SU-DHL-6 (cell line): ENCODE measurements around the gene CDH7.

Source experiments
- H2AFZ ChIP-seq: fragments of 200-600 bp; sonication (generic); 2 replicates; pipeline ENCODE4 v1.6.1; 2014; ENCODE audit warnings: low read depth, mild to moderate bottlenecking, moderate library complexity, mixed read lengths, antibody characterized with exemption, low read length; ENCODE audit not compliant: severe bottlenecking
- H3F3A ChIP-seq: fragments of 200-600 bp; shearing (Covaris generic); 2 replicates; pipeline ENCODE4 v1.6.0; 2016; ENCODE audit warnings: antibody characterized with exemption, mild to moderate bottlenecking; ENCODE audit not compliant: insufficient read depth
- H3K27ac ChIP-seq: fragments of 200-600 bp; sonication (generic); 2 replicates; pipeline ENCODE4 v1.5.1; 2016; ENCODE audit warnings: low read depth, mild to moderate bottlenecking, low read length, moderate library complexity, mixed read lengths
- H3K27me3 ChIP-seq: fragments of 200-600 bp; sonication (generic), shearing (Covaris generic); 2 replicates; pipeline ENCODE4 v1.6.0; 2014; ENCODE audit warnings: mild to moderate bottlenecking, low read length
- H3K36me3 ChIP-seq: fragments of 200-600 bp; sonication (generic); 2 replicates; pipeline ENCODE4 v1.6.1; 2014; ENCODE audit warnings: mild to moderate bottlenecking, low read length, mixed read lengths
- H3K4me2 ChIP-seq: fragments of 300-600, 200-600 bp; shearing (Covaris generic), sonication (generic); 2 replicates; pipeline ENCODE4 v1.6.0; 2014; ENCODE audit warnings: low read length, low read depth, mild to moderate bottlenecking; ENCODE audit not compliant: poor library complexity, severe bottlenecking
- H3K4me3 ChIP-seq: fragments of 200-600 bp; sonication (generic); 2 replicates; pipeline ENCODE4 v1.5.1; 2014; ENCODE audit warnings: antibody characterized with exemption, low read length, mild to moderate bottlenecking, mixed read lengths; ENCODE audit not compliant: insufficient read depth, poor library complexity, severe bottlenecking
- H3K79me2 ChIP-seq: fragments of 200-600 bp; sonication (generic); 2 replicates; pipeline ENCODE4 v1.6.1; 2014; ENCODE audit warnings: mild to moderate bottlenecking, low read length, moderate library complexity; ENCODE audit not compliant: insufficient read depth
- H3K9ac ChIP-seq: fragments of 200-600 bp; sonication (generic); 2 replicates; pipeline ENCODE4 v1.7.0; 2014; ENCODE audit warnings: mild to moderate bottlenecking, low read length
- H3K9me2 ChIP-seq: fragments of 200-600 bp; sonication (generic); replicated peaks from 2 replicates; pipeline ENCODE4 v1.6.1; 2014; ENCODE audit warnings: low read length; ENCODE audit not compliant: insufficient read depth
- H3K9me3 ChIP-seq: fragments of 200-600 bp; sonication (generic); 2 replicates; pipeline ENCODE4 v1.6.1; 2014; ENCODE audit warnings: low read length, mixed read lengths; ENCODE audit not compliant: insufficient read depth
- H4K20me1 ChIP-seq: fragments of 200-600 bp; sonication (generic); 2 replicates; pipeline ENCODE4 v1.6.1; 2014; ENCODE audit warnings: low read depth, mild to moderate bottlenecking, antibody characterized with exemption, low read length, moderate library complexity, mixed read lengths
- EZH2phosphoT487 ChIP-seq: fragments of 200-600 bp; sonication (generic), shearing (Covaris generic); conservative IDR thresholded peaks from 2 replicates; pipeline ENCODE4 v1.6.1; 2018; ENCODE audit warnings: mild to moderate bottlenecking, antibody characterized with exemption, low read length, moderate library complexity, mixed read lengths
- TF ChIP-seq, protein P1 (sequence below): fragments of 200-600 bp; sonication (generic); IDR thresholded peaks from one replicate; pipeline ENCODE4 v1.5.1; 2017; ENCODE audit warnings: antibody characterized with exemption, mild to moderate bottlenecking, low read length, moderate library complexity; ENCODE audit not compliant: insufficient read depth, poor library complexity, severe bottlenecking

CDH7 gene

DNA sequence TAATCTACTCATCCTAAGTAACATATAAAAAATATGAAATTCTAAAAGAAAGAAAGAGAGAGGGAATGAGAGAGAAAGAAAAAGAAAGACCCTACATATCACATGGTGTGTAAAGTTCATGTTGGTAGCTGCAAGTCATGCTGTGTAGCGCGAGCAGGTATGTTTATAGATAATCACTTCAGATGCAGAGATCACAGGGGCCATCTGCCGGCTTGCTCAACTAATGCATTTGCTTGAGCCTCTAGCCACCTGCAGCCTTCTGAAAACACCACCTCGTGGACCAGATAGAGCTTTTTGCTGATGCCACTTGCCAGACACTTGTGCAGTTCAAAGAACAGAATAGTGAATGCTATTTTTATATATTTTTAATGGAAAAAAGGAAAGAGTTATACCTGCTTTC, 37.6 kb downstream of the CDH7 start:
- no peaks in the 10 kb centered on the region for H3F3A ChIP-seq
- H3K9me2 ChIP-seq: no peaks in the 10 kb centered on the region
- no peak overlapping the region for H3K9ac ChIP-seq
- no peak overlapping the region for H3K4me3 ChIP-seq
- H3K4me2 ChIP-seq: no peak overlapping the region
- TF ChIP-seq, protein P1, sequence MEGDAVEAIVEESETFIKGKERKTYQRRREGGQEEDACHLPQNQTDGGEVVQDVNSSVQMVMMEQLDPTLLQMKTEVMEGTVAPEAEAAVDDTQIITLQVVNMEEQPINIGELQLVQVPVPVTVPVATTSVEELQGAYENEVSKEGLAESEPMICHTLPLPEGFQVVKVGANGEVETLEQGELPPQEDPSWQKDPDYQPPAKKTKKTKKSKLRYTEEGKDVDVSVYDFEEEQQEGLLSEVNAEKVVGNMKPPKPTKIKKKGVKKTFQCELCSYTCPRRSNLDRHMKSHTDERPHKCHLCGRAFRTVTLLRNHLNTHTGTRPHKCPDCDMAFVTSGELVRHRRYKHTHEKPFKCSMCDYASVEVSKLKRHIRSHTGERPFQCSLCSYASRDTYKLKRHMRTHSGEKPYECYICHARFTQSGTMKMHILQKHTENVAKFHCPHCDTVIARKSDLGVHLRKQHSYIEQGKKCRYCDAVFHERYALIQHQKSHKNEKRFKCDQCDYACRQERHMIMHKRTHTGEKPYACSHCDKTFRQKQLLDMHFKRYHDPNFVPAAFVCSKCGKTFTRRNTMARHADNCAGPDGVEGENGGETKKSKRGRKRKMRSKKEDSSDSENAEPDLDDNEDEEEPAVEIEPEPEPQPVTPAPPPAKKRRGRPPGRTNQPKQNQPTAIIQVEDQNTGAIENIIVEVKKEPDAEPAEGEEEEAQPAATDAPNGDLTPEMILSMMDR: no peak
- no peak for TF ChIP-seq EZH2phosphoT487
- H3K9me3 ChIP-seq: no peaks in the 10 kb centered on the region
- H3K79me2 ChIP-seq: no peaks in the 10 kb centered on the region
- no peaks in the 10 kb centered on the region for H3K36me3 ChIP-seq
- H4K20me1 ChIP-seq: no peaks in the 10 kb centered on the region
- no peak overlapping the region for H2AFZ ChIP-seq
- no peak overlapping the region for H3K27ac ChIP-seq
- no peaks in the 10 kb centered on the region for H3K27me3 ChIP-seq

DNA sequence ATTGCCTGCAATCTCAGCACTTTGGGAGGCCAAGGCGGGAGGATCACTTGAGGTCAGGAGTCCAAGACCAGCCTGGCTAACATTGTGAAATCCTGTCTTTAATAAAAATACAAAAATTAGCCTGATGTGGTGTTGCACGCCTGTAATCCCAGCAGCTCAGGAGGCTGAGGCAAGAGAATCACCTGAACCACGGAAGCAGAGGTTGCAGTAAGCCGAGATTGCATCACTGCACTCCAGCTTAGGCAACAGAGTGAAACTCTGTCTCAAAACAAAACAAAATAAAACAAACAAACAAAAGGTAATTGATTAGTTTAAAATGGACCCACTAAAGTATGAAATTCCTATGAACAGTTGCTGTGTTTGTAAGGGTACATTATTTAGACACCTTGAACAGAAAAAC, 39.8 kb downstream of the CDH7 start:
- no peaks in the 10 kb centered on the region for H4K20me1 ChIP-seq
- TF ChIP-seq, protein P1: no peak
- no peak for TF ChIP-seq EZH2phosphoT487
- H3K9me2 ChIP-seq: no peaks in the 10 kb centered on the region
- H3K4me3 ChIP-seq: no peak overlapping the region
- H3K9ac ChIP-seq: no peak overlapping the region
- no peaks in the 10 kb centered on the region for H3K9me3 ChIP-seq
- H3K36me3 ChIP-seq: no peaks in the 10 kb centered on the region
- no peaks in the 10 kb centered on the region for H3K79me2 ChIP-seq
- no peak overlapping the region for H3K27ac ChIP-seq
- no peak overlapping the region for H3K4me2 ChIP-seq
- no peaks in the 10 kb centered on the region for H3F3A ChIP-seq
- no peaks in the 10 kb centered on the region for H3K27me3 ChIP-seq
- no peak overlapping the region for H2AFZ ChIP-seq

GRCh38 chr18:65791719-65792118, 40.9 kb downstream of the CDH7 start:
- no peak for TF ChIP-seq EZH2phosphoT487
- TF ChIP-seq, protein P1: no peak
- Histone ChIP-seq H3K27ac (no peak overlapping the region), H4K20me1 (no peaks in the 10 kb centered on the region), H3K4me2 (no peak overlapping the region), H3K36me3 (no peaks in the 10 kb centered on the region), H3K79me2 (no peaks in the 10 kb centered on the region), H3F3A (no peaks in the 10 kb centered on the region), H3K4me3 (no peak overlapping the region), H3K9me2 (no peaks in the 10 kb centered on the region), H3K9me3 (no peaks in the 10 kb centered on the region), H2AFZ (no peak overlapping the region), H3K9ac (no peak overlapping the region), H3K27me3 (no peaks in the 10 kb centered on the region)
